Measurements from ENCODE around the gene HAUS1.

GRCh38 chr18:46173393-46174341 is 69.5 kb downstream of the HAUS1 start:
- TF ChIP-seq CTCF (IDR thresholded peaks at IDR 0.05) (peak; percentile 50 to 82), POLR2AphosphoS5 (IDR thresholded peaks at IDR 0.05) (peak in 2 of 3 donors; percentile 39 to 56), POLR2A (IDR thresholded peaks at IDR 0.05) (peak in 1 of 2 donors; percentile 71), EP300 (IDR thresholded peaks at IDR 0.05) (no peak)

Data from suprapubic skin (tissue), 4 donors.